ENCODE data around the gene CGREF1.

GRCh38 chr2:27158468-27158867 is 39.5 kb upstream of the CGREF1 start:
- TF ChIP-seq CTCF (conservative IDR thresholded peaks at IDR 0.05 in 1 of 2, IDR thresholded peaks at IDR 0.05 in 1 of 2; ENCODE audit: low read depth in 1 of 2, low read length in 2 of 2) (no peak), EZH2 (IDR thresholded peaks at IDR 0.05; ENCODE audit: low read length, missing control alignments) (no peak)
